ENCODE results near the gene GABRB2.
"Not testable (repeated sequence)": the region's sequence is repeated elsewhere in the genome, so short reads cannot be mapped to it uniquely, and the experiment has no call there.

The GABRB2 gene

DNA sequence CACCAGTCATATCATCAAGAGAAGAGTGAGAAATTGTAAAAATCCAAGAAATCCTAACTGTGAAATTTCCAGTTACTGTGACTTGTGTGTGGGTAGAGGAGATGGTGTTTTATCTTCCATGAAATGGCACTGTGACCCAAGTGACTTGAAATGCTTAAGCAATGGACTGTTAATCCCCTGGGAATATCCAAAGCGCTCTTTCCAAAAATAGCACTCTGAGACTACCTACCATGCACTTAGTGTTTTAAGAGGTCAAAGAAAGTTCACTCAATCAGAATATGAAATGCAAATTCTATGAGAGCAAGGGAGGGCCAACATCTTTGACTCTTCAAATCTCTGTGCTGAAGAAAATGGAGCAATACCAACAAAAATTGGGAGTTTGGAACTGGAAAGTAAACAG is 244.0 kb downstream of the GABRB2 start:
- no peak for DNase-seq (ENCODE audit: low read depth in 1 of 2, low spot score in 1 of 2)

DNA sequence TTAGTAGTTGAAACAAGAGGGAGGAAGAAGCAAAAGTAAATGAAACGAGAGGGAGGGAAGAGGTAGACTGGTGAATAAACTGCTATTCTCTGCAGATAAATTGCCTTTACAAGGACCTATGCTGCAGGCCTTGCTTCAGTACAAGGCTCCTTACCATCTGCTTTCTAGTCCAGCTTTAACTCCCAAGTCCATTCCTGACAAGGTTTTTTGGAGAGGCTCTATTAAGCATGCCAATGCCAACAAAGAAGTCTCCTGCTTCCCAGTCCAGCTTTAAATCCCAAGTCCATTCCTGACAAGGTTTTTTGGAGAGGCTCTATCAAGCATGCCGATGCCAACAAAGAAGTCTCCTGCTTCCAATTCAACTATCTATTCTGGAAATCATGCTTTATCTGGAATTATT is 244.9 kb downstream of the GABRB2 start:
- no peak for DNase-seq (ENCODE audit: low read depth in 1 of 2, low spot score in 1 of 2)

- DNase-seq (ENCODE audit: low read depth in 1 of 2, low spot score in 1 of 2) = no peak
Observed at GRCh38 chr5:161299053-161299452, 247.5 kb downstream of the GABRB2 start.

DNA sequence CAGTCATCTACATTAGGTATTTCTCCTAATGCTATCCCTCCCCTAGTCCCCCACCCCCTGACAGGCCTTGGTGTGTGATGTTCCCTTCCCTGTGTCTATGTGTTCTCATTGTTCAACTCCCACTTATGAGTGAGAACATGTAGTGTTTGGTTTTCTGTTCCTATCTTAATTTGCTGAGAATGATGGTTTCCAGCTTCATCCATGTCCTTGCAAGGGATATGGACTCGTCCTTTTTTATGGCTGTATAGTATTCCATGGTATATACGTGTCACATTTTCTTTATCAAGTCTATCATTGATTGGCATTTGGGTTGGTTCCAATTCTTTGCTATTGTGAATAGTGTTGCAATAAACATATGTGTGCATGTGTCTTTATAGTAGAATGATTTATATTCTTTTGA is 249.1 kb downstream of the GABRB2 start:
- not testable (repeated sequence) for DNase-seq (ENCODE audit: low read depth in 1 of 2, low spot score in 1 of 2)

- no peak for DNase-seq (ENCODE audit: low read depth in 1 of 2, low spot score in 1 of 2)
Observed at GRCh38 chr5:161295721-161296250, 250.7 kb downstream of the GABRB2 start.

- no peak for DNase-seq (ENCODE audit: low read depth in 1 of 2, low spot score in 1 of 2)
Observed at GRCh38 chr5:161288071-161288470, 258.5 kb downstream of the GABRB2 start.

DNA sequence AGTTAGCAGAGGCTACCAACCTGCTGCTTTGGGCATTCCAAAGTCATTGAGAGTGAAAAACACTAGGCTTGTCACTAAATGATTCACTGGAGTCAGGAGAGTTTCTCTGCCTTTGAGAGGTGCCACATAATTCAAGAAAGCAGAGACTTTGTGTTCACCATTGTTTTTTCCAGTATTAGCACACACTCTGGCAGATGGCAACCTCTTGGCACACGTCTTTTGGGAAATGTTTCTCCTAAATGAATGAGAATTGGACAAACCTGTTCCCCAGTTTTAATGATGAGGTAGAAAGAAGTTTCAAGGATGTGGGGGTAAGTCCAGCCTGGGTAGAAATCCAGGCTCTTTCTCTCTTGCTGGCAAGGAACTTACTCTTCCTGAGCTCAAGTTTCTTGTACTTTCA is 259.1 kb downstream of the GABRB2 start:
- DNase-seq (ENCODE audit: low read depth in 1 of 2, low spot score in 1 of 2) = no peak

DNA sequence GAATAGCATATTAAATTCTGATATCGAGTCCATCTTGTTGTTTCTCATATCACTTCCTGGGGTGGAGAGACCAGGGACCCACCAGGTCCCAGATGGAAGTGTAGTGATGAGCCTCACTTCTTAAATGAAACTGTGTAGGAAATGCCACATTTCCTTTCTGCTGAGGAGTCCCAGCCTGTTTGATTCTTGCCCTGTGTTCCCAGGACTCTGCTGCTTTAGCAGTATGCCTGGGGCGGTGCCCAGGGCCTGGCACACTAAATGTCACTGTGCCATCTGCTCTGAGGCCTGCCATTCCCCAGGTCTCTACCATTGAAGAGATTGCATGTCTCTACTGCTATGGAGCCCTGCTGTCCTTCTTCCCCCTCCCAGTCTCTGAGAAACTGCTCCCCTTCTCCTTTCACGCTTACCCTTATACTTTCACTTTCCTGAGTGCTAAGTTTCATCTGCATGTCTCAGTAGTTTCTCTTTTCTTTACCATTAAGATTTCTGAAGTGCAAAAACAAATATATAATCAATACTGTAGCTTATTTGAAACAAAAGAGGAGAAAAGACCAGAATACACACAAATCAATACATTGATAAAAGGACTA is 260.4 kb downstream of the GABRB2 start:
- no peak for DNase-seq (ENCODE audit: low read depth in 1 of 2, low spot score in 1 of 2)

GRCh38 chr5:161284445-161284844 is 262.1 kb downstream of the GABRB2 start:
- DNase-seq (ENCODE audit: low read depth in 1 of 2, low spot score in 1 of 2) = no peak

DNA sequence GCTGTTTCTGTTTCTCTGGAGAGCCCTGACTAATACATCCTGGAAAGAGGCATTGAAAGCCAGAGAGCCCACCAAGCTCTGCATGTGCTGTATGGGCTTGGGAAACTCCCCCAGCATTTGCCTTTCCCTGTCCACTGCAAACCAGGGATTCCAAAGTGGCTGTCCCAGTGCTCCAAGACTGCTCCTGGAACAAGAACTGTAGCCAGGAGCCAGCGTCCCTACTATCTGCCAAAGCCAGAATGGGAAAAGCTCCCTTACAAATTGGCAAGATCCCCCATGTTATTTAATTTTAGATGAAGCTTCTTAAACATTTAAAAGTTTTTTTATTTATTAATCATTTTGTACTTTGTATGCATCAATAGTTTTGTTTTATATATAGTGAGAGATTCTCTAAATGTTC is 263.2 kb downstream of the GABRB2 start:
- no peak for DNase-seq (ENCODE audit: low read depth in 1 of 2, low spot score in 1 of 2)

DNA sequence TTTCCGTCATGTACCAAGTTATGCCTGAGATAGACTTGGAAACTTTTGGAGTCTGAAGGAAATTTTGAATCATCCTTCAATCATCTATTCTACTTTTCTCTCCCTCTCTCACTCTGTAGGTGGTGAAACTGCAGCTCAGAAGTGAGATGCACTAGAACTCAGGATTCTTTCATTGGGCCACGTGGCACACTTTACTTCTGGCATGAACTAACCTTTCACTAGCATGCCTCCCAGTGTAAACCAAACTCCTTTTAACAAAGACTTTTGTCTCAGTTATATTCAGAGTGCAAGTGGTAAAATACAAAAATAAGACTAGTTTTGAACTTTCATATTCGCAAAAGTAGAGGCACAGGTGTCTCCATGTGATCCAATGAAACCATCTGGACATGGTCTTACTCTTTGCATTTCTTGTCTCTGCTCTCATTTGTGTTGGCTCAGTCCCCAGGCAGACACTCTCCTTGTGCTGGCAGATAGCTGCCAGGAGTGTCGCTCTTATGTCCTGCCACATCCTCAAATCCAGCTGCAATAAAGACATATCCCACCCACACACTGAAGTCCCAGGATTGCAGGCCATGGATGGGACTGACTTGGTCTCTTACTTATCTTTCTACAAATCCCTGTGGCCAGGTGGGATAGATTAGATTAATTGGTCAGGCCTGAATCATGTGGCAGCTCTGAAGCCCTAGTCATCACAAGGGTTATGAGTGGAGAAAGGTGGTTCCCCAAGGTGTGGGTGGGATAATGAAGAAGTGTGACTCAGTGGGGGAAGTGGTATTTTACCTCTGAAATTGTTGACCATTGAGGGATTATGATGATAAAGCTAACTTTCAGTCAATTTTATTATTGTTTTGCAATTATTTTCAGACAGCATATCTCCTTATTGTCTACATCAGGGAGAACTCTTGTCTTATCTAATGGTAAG is 267.5 kb downstream of the GABRB2 start:
- DNase-seq (ENCODE audit: low read depth in 1 of 2, low spot score in 1 of 2) = no peak

- no peak for DNase-seq (ENCODE audit: low read depth in 1 of 2, low spot score in 1 of 2)
Observed at GRCh38 chr5:161277011-161277410, 269.5 kb downstream of the GABRB2 start.

GRCh38 chr5:161274951-161275350 is 271.6 kb downstream of the GABRB2 start:
- no peak for DNase-seq (ENCODE audit: low read depth in 1 of 2, low spot score in 1 of 2)

DNA sequence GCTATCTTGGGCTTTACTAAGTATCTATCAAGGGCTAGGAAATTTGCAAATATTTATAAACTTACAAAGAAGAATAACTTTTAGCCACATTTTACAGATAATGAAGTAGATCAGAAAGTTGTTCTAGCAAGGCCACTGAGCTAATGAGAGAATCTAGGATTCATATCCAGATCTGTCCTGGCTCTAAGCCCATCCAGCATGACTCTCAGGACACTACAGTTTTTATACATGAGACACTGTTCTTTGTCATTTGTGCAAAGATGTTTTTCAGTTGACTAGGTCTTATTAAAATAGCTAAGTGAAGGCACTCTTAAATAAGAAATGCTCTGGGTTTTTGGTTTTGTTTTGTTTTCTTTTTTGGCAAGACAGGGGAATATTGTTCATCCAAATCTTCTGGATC is 273.1 kb downstream of the GABRB2 start:
- no peak for DNase-seq (ENCODE audit: low read depth in 1 of 2, low spot score in 1 of 2)

- no peak for DNase-seq (ENCODE audit: low read depth in 1 of 2, low spot score in 1 of 2)
Observed at GRCh38 chr5:161271816-161272215, 274.7 kb downstream of the GABRB2 start.

DNA sequence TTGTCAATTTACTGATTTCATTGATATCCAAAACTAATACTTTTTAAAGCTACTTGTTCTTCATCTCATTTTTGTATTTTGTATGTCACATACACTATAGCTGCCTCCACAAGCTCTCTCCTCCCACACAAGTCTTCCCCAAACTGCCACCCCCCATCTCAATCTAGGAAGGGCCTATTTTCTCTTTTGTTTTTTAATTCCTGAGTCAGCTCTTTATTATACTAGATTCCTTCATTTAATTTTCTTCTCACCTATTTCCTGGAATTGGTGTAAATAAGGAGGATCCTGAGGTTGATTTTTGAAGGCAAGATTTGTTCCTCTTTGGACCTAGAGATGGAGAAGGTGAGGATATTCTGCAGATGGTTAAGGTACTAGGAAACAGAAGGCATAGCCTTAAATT is 277.4 kb downstream of the GABRB2 start:
- no peak for DNase-seq (ENCODE audit: low read depth in 1 of 2, low spot score in 1 of 2)

GRCh38 chr5:161266954-161267353 is 279.6 kb downstream of the GABRB2 start:
- no peak for DNase-seq (ENCODE audit: low read depth in 1 of 2, low spot score in 1 of 2)

DNA sequence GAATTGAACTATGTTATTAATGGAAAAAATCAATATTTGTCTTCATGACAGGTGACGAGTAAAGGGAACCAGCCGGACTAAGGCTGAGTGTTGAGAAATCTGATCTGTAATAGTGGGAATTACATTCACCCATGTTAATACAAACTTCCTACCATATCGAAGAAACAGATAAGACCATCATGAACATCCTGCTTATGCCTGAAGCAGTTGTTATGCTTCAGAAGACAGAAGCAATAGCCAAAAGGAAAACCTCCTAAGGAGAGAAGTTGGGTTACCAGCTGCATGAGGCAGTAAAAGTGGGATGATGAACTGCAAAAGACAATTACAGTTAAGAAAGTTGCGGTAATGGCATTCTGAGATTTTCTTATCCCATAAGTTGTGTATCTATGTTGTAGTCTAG is 281.5 kb downstream of the GABRB2 start:
- DNase-seq (ENCODE audit: low read depth in 1 of 2, low spot score in 1 of 2) = no peak

DNA sequence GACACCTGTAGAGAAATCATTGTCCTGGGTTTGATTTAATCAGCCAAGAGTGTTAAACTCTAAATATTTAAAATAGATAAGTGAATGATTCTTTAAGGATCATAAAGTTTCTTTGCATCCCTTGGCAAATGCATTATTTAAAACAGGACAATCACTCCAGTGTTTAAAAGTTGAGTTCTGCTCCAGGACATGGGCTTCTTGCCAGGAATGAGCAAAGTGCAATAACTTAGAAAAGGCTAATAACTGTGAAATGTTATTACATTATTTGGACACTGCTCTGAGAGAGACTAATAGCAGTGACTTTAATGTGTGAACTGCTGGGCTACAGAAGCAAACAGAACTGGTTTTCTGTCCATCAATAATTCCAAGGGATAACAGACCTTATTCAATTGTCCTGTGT is 283.3 kb downstream of the GABRB2 start:
- DNase-seq (ENCODE audit: low read depth in 1 of 2, low spot score in 1 of 2) = no peak

DNA sequence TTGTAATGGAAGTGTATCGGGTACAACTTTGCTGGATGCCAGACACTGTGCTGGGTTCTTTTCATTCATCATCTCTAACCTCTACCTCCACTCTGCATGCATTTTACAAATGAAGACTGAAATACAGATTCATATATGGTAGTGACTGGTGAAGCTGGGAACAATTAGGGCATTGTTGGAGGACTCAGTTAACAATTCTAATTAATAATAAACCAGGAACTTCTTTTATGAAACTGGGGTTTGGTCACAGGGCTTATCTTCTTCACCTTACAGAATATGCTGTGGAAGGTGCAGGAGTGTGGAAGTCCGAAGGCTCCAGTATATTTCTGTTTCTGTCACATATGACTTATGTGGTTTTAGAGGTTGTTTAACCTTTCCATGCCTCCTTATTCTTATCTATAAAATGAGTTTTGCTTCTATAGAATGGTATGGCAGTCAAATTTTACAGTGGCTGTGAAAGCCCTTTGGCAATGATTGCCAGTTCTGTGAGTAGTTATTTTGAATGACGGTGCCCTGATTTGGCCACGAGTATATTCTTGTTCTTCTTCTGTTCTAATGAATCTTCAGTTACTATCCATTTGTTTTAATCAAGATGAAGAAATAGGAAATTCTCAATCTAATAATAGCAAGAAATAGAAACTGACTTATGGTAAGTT is 284.7 kb downstream of the GABRB2 start:
- no peak for DNase-seq (ENCODE audit: low read depth in 1 of 2, low spot score in 1 of 2)

GRCh38 chr5:161258438-161258837 is 288.1 kb downstream of the GABRB2 start:
- DNase-seq (ENCODE audit: low read depth in 1 of 2, low spot score in 1 of 2) = no peak

- DNase-seq (ENCODE audit: low read depth in 1 of 2, low spot score in 1 of 2) = no peak
Observed at GRCh38 chr5:161256957-161257356, 289.6 kb downstream of the GABRB2 start.

Data from stimulated activated CD4-positive, alpha-beta T cell treated with anti-CD3 and anti-CD28 coated beads, Interleukin-15, amount 100 ng/mL, for 1 hour (primary cell).